Skin epidermis (tissue), 12 donors: ENCODE measurements around the gene AARS2.

Source experiments
- H3K27ac ChIP-seq, 21 experiments: fragments of 200-600 bp; sonication (generic) in 11 of 21; one replicate each; pipeline ENCODE4 v1.5.0; 2020; ENCODE audit warnings: mild to moderate bottlenecking in 3 of 21, inconsistent platforms in 2 of 21, moderate library complexity in 2 of 21
- H3K4me3 ChIP-seq, 7 experiments: fragments of 200-600 bp; sonication (generic) in 2 of 7; one replicate each; pipeline ENCODE4 v1.5.0; 2020; ENCODE audit warnings: inconsistent platforms in 2 of 7, mild to moderate bottlenecking in 2 of 7, moderate library complexity in 1 of 7

Gene AARS2

GRCh38 chr6:44278774-44279697 is 34.1 kb downstream of the AARS2 start:
- Histone ChIP-seq H3K4me3 (no peak overlapping the region), H3K27ac (no peak overlapping the region)

- Histone ChIP-seq H3K4me3 (no peak overlapping the region), H3K27ac (no peak overlapping the region)
Observed at GRCh38 chr6:44278315-44278714, 34.8 kb downstream of the AARS2 start.

- H3K27ac ChIP-seq, result no peak overlapping the region
- no peak overlapping the region for H3K4me3 ChIP-seq
Observed at GRCh38 chr6:44277763-44278162, 35.4 kb downstream of the AARS2 start.

GRCh38 chr6:44276667-44277640 is 36.2 kb downstream of the AARS2 start:
- H3K4me3 ChIP-seq, result peak overlapping the region in 1 of 7 experiments; percentile 7
- no peak overlapping the region for H3K27ac ChIP-seq

GRCh38 chr6:44275749-44276648 is 37.1 kb downstream of the AARS2 start:
- peak overlapping the region in 3 of 7 experiments; percentile 7 to 32 (median 22) for H3K4me3 ChIP-seq

GRCh38 chr6:44275271-44275748 is 37.8 kb downstream of the AARS2 start:
- H3K27ac ChIP-seq, result no peak overlapping the region
- H3K4me3 ChIP-seq, result no peak overlapping the region

More at GRCh38 chr6:44275749-44276648, 37.1 kb downstream of the AARS2 start:
- H3K27ac ChIP-seq, result peak overlapping the region in 1 of 21 experiments; percentile 6

- no peak overlapping the region for H3K27ac ChIP-seq
Observed at GRCh38 chr6:44273617-44274016, 39.5 kb downstream of the AARS2 start.

GRCh38 chr6:44272999-44273566 is 40.1 kb downstream of the AARS2 start:
- Histone ChIP-seq H3K27ac (no peak overlapping the region), H3K4me3 (no peak overlapping the region)

More at GRCh38 chr6:44273617-44274016, 39.5 kb downstream of the AARS2 start:
- no peak overlapping the region for H3K4me3 ChIP-seq

- Histone ChIP-seq H3K4me3 (no peak overlapping the region), H3K27ac (no peak overlapping the region)
Observed at GRCh38 chr6:44272529-44272928, 40.6 kb downstream of the AARS2 start.

- Histone ChIP-seq H3K27ac (no peak overlapping the region), H3K4me3 (no peak overlapping the region)
Observed at GRCh38 chr6:44271914-44272313, 41.2 kb downstream of the AARS2 start.

GRCh38 chr6:44271406-44271723 is 41.8 kb downstream of the AARS2 start:
- no peak overlapping the region for H3K4me3 ChIP-seq
- H3K27ac ChIP-seq, result no peak overlapping the region

- peak overlapping the region in 5 of 7 experiments; percentile 17 to 44 (median 25) for H3K4me3 ChIP-seq
Observed at GRCh38 chr6:44270526-44271405, 42.4 kb downstream of the AARS2 start.

GRCh38 chr6:44269921-44270525 is 43.1 kb downstream of the AARS2 start, which contains the start of gene TMEM151B:
Gene TMEM151B (plus strand): TSS chr6:44270450. CDS start chr6:44270743, 293 bp downstream.
- Histone ChIP-seq H3K27ac (no peak within 1 kb of the TSS), H3K4me3 (peak within 1 kb of the TSS in 5 of 7 experiments; percentile 17 to 44 (median 25))

More at GRCh38 chr6:44270526-44271405, 42.4 kb downstream of the AARS2 start:
- no peak overlapping the region for H3K27ac ChIP-seq

GRCh38 chr6:44269178-44269920 is 43.8 kb downstream of the AARS2 start:
- H3K27ac ChIP-seq, result no peak overlapping the region
- H3K4me3 ChIP-seq, result no peak overlapping the region

GRCh38 chr6:44268095-44268628 is 45.0 kb downstream of the AARS2 start:
- no peak overlapping the region for H3K27ac ChIP-seq
- H3K4me3 ChIP-seq, result no peak overlapping the region

- Histone ChIP-seq H3K4me3 (no peak overlapping the region), H3K27ac (no peak overlapping the region)
Observed at GRCh38 chr6:44267252-44267651, 45.9 kb downstream of the AARS2 start.
